PFSK-1 (cell line): ENCODE measurements around the gene ABCA8.

Experiments used
- FOXP2 ChIP-seq: optimal IDR thresholded peaks from 2 replicates; pipeline ENCODE3; 2011; ENCODE audit warnings: borderline replicate concordance, control low read depth, inconsistent platforms; ENCODE audit not compliant: insufficient read depth; ENCODE audit errors: extremely low read length, extremely low read depth
- POLR2AphosphoS5 ChIP-seq: IDR thresholded peaks from 2 replicates; pipeline ENCODE4 v1.6.1; 2012; ENCODE audit warnings: low read depth, mild to moderate bottlenecking, control low read depth, low read length, moderate library complexity
- SIN3A ChIP-seq: IDR thresholded peaks from 2 replicates; pipeline ENCODE4 v1.6.1; 2012; ENCODE audit warnings: mild to moderate bottlenecking, low read length, moderate library complexity, borderline replicate concordance; ENCODE audit not compliant: insufficient read depth
- TAF1 ChIP-seq: IDR thresholded peaks from 2 replicates; pipeline ENCODE4 v1.6.1; 2012; ENCODE audit warnings: low read length, control low read depth, borderline replicate concordance; ENCODE audit not compliant: insufficient read depth
- TF ChIP-seq, protein P1 (sequence below), 2 experiments: IDR thresholded peaks; 2 replicates each; pipeline versions ENCODE4 v1.6.1 to v1.8.0; 2011 to 2012; ENCODE audit warnings: low read depth in 2 of 2, low read length in 2 of 2, control low read depth in 1 of 2, inconsistent platforms in 1 of 2, mild to moderate bottlenecking in 1 of 2, moderate library complexity in 1 of 2; ENCODE audit not compliant: insufficient read depth in 1 of 2

Gene ABCA8

DNA sequence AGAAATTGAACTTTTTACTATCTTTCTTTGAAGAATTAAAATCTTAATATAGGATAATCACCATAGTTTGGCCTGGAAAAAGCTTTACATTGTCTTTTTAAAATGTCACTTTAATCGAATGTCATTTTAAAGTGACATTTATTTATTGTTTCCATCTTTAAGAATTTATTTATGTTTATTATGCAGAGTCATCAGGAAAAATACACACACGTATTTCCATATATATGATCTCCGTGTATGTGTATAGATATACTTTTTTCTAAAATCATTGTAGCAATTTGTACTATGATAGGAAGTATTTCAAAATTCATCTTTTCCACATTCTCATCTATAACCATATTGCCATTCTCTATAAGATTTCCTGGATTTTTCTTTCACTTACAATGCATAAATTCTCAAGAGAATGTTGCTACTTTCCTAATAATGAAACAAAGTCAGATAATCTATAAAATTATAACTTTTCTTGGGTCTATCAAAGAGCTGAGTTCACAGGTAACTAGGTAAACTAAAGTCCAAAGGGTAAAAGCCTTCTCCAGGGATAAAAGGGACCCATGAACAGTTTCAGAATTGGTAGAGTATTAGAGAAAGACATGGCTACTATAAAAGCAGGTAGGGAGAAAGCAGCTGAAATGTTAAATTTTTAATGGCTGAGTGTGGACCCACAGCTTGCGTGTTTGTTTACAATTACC, 11.9 kb downstream of the ABCA8 start:
- TF ChIP-seq TAF1 (no peak), POLR2AphosphoS5 (no peak), SIN3A (no peak), FOXP2 (no peak)
- TF ChIP-seq, protein P1, sequence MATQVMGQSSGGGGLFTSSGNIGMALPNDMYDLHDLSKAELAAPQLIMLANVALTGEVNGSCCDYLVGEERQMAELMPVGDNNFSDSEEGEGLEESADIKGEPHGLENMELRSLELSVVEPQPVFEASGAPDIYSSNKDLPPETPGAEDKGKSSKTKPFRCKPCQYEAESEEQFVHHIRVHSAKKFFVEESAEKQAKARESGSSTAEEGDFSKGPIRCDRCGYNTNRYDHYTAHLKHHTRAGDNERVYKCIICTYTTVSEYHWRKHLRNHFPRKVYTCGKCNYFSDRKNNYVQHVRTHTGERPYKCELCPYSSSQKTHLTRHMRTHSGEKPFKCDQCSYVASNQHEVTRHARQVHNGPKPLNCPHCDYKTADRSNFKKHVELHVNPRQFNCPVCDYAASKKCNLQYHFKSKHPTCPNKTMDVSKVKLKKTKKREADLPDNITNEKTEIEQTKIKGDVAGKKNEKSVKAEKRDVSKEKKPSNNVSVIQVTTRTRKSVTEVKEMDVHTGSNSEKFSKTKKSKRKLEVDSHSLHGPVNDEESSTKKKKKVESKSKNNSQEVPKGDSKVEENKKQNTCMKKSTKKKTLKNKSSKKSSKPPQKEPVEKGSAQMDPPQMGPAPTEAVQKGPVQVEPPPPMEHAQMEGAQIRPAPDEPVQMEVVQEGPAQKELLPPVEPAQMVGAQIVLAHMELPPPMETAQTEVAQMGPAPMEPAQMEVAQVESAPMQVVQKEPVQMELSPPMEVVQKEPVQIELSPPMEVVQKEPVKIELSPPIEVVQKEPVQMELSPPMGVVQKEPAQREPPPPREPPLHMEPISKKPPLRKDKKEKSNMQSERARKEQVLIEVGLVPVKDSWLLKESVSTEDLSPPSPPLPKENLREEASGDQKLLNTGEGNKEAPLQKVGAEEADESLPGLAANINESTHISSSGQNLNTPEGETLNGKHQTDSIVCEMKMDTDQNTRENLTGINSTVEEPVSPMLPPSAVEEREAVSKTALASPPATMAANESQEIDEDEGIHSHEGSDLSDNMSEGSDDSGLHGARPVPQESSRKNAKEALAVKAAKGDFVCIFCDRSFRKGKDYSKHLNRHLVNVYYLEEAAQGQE (IDR thresholded peaks at IDR 0.05; ENCODE audit: insufficient read depth in 1 of 2, low read depth in 2 of 2, low read length in 2 of 2): no peak

DNA sequence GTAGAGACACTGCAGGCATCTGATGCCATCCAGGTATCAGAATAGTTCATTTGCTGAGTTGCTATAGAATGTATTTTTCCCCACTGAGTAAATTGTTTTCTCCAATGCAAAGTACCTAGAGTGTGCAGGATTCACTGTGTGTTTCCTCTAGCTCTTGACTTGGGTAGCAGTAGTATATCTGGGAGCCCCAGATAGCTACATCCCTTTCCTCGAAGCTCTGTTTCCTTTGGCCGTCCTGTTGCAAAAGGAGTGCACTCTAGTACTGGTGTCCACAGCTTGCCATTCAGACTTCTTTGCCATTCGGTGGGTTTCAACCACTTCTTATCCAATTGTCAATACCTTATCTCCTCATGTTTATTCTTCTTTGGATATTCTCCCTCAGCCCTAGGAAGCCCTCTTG, 12.8 kb downstream of the ABCA8 start:
- TF ChIP-seq TAF1 (no peak), FOXP2 (no peak), POLR2AphosphoS5 (no peak), SIN3A (no peak)
- TF ChIP-seq, protein P1 (IDR thresholded peaks at IDR 0.05; ENCODE audit: insufficient read depth in 1 of 2, low read depth in 2 of 2, low read length in 2 of 2): no peak

DNA sequence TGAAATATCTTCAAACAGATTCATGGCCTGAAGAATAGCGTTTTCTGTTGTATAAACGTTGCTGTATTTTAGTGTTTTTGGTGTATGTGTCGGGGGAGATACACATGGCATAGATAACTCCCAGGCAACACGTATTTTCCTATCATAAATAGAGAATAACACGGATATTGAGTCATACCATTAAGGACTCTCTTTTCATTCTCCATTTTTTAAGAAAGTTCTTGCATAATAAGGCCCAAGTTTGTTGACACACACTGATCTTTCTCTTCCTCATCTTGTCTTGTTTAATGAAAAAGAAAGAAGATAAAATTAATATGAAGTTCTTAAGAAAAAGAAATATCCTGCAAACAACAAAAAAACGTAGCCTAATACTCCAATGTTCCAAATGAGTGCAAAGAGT, 13.4 kb downstream of the ABCA8 start:
- TF ChIP-seq SIN3A: no peak

DNA sequence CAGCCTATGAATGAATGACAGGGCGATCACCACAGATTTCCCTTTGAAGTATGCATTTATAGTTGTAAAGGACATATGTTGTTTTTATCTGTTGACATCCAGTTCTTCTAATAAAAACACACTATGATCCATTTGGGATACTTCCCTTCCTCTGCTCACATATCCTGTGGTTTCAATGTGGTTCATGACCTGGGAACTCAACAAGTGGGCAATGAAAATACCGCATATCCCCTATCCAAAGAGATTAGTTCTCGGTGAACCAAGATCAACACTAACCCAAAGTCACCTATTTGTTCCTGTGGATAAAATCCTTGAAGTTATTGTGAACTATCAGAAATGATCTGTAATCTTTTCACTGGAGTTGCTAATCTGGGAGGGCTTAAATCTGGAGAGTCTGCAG, 16.0 kb downstream of the ABCA8 start:
- no peak for TF ChIP-seq FOXP2
- TF ChIP-seq, protein P1 (IDR thresholded peaks at IDR 0.05; ENCODE audit: insufficient read depth in 1 of 2, low read depth in 2 of 2, low read length in 2 of 2): no peak
- no peak for TF ChIP-seq SIN3A
- TF ChIP-seq TAF1: no peak
- TF ChIP-seq POLR2AphosphoS5: no peak

DNA sequence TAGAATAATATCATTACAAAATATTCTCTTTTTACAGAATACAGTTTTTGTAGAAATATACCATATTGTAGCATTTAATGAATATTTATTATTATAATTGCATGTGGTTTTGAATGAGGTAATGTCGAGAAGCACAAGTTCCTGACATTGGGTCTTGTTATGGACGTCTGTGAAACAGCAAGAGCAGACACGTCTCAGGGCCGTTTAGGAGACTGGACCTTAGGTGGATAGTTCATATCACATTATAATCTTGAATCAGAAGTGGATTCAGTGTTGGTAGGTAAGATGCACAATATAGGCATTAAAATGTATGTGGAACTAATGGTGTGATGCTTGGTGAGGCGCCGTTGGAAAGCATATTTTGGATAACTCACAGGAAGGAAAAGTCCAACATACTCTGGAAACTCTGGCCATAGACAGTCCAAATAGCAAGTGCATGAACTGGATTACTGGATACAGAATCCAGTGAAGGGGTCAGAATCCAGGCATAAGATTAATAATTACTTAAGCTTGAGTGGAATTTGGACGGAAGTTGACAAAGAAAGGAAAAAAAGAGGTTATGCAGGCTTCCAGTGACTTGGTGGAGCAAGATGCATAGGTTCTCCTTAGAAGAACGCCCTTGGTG, 17.2 kb downstream of the ABCA8 start:
- TF ChIP-seq TAF1 (no peak), POLR2AphosphoS5 (no peak), FOXP2 (no peak), SIN3A (no peak)
- TF ChIP-seq, protein P1 (IDR thresholded peaks at IDR 0.05; ENCODE audit: insufficient read depth in 1 of 2, low read depth in 2 of 2, low read length in 2 of 2): no peak
